Endothelial cell of umbilical vein (primary cell): ENCODE data around the gene TGDS. TPM values are rescaled to one million over a fixed set of nuclear protein-coding genes. Genes with fewer than 3 reads are reported as not detected.

Source experiments
- BruUV-seq: library from RNA; stranded (reverse); fragments of 400-500 nt; replicated peaks from 2 replicates; lab custom pipeline; 2021; lab: Mats Ljungman, UMichigan
- CTCF ChIA-PET: fragments of 300-600, 350-600 bp; sonication (Branson Sonifier 250); formaldehyde crosslinking; loops from one replicate; lab custom pipeline; 2021; ENCODE audit warnings: antibody characterized with exemption, inconsistent platforms; lab: Charles Lee
- POLR2A ChIA-PET: fragments of 300-600, 350-600 bp; sonication (Branson Sonifier 250); formaldehyde crosslinking; loops from one replicate; lab custom pipeline; 2021; ENCODE audit warnings: antibody characterized with exemption, inconsistent platforms; lab: Charles Lee
- DNase-seq: peaks from one replicate; pipeline ENCODE4 v3.0.0-alpha.2; 2011; ENCODE audit warnings: low read depth, low spot score
- FAIRE-seq: peaks from 2 replicates; lab custom pipeline; 2011; peaks lifted over from hg19 to GRCh38; lab: Jason Lieb, UNC
- H2AFZ ChIP-seq: 2 replicates; pipeline ENCODE4 v1.6.0; 2012; ENCODE audit warnings: low read depth, low read length, control low read depth, inconsistent platforms
- H3K27ac ChIP-seq: 2 replicates; pipeline ENCODE4 v1.5.1; 2011; ENCODE audit warnings: low read depth, mild to moderate bottlenecking, control low read depth, low read length, moderate library complexity; ENCODE audit not compliant: insufficient read depth
- H3K27me3 ChIP-seq, 2 experiments: 2 replicates each; pipeline versions ENCODE4 v1.6.0 to v1.6.1; 2011; ENCODE audit warnings: low read length in 2 of 2, mixed read lengths in 1 of 2; ENCODE audit not compliant: control insufficient read depth in 2 of 2, insufficient read depth in 2 of 2
- H3K36me3 ChIP-seq, 2 experiments: 2 replicates in 1 of 2; 3 replicates in 1 of 2; pipeline ENCODE4 v1.5.1; 2011; ENCODE audit warnings: low read length in 2 of 2, mild to moderate bottlenecking in 1 of 2, moderate library complexity in 1 of 2; ENCODE audit not compliant: control insufficient read depth in 2 of 2, insufficient read depth in 2 of 2; ENCODE audit errors: extremely low read depth in 1 of 2
- H3K4me1 ChIP-seq: 3 replicates; pipeline ENCODE4 v1.5.1; 2011; ENCODE audit warnings: mild to moderate bottlenecking, low read length; ENCODE audit not compliant: control insufficient read depth, insufficient read depth; ENCODE audit errors: extremely low read depth
- H3K4me2 ChIP-seq: 2 replicates; pipeline ENCODE4 v1.6.1; 2011; ENCODE audit warnings: low read length, control low read depth, mixed read lengths; ENCODE audit not compliant: insufficient read depth
- H3K4me3 ChIP-seq, 3 experiments: fragments of 200-600 bp in 1 of 3; sonication (generic), shearing (Covaris generic) in 1 of 3; replicated peaks in 1 of 3; 2 replicates each; pipeline ENCODE4 v1.5.1; 2011 to 2016; ENCODE audit warnings: control low read depth in 3 of 3, low read length in 3 of 3, mild to moderate bottlenecking in 2 of 3, inconsistent platforms in 1 of 3, low read depth in 1 of 3, moderate library complexity in 1 of 3; ENCODE audit not compliant: insufficient read depth in 1 of 3
- H3K79me2 ChIP-seq: 2 replicates; pipeline ENCODE4 v1.6.0; 2012; ENCODE audit warnings: low read length, inconsistent platforms; ENCODE audit not compliant: control insufficient read depth, insufficient read depth
- H3K9ac ChIP-seq: replicated peaks from 2 replicates; pipeline ENCODE3; 2011; ENCODE audit warnings: low read length, control low read depth; ENCODE audit not compliant: insufficient read depth; ENCODE audit errors: extremely low read depth
- H3K9me1 ChIP-seq: replicated peaks from 3 replicates; pipeline ENCODE4 v1.6.0; 2011; ENCODE audit warnings: mild to moderate bottlenecking, low read length; ENCODE audit not compliant: control insufficient read depth, insufficient read depth; ENCODE audit errors: extremely low read depth
- H3K9me3 ChIP-seq: replicated peaks from 2 replicates; pipeline ENCODE4 v1.5.1; 2012; ENCODE audit warnings: low read length, inconsistent platforms; ENCODE audit not compliant: control insufficient read depth, insufficient read depth
- H4K20me1 ChIP-seq: replicated peaks from 2 replicates; pipeline ENCODE3; 2011; ENCODE audit warnings: mild to moderate bottlenecking, low read length; ENCODE audit not compliant: control insufficient read depth, insufficient read depth; ENCODE audit errors: extremely low read depth
- EZH2 ChIP-seq: IDR thresholded peaks from 2 replicates; pipeline ENCODE4 v1.6.1; 2012; ENCODE audit warnings: borderline replicate concordance, low read depth, mild to moderate bottlenecking, moderate library complexity, low read length, inconsistent platforms; ENCODE audit not compliant: severe bottlenecking
- FOS ChIP-seq: IDR thresholded peaks from 2 replicates; pipeline ENCODE4 v1.6.1; 2011; ENCODE audit warnings: mild to moderate bottlenecking, low read length, moderate library complexity, borderline replicate concordance; ENCODE audit not compliant: insufficient read depth
- GATA2 ChIP-seq: IDR thresholded peaks from 2 replicates; pipeline ENCODE4 v1.7.0; 2011; ENCODE audit warnings: low read depth, mild to moderate bottlenecking, moderate library complexity, mixed read lengths, low read length; ENCODE audit not compliant: insufficient read length, insufficient read depth
- JUN ChIP-seq: IDR thresholded peaks from 2 replicates; pipeline ENCODE4 v1.6.1; 2011; ENCODE audit warnings: borderline replicate concordance, low read depth; ENCODE audit not compliant: insufficient read length, insufficient read depth
- MAX ChIP-seq: IDR thresholded peaks from 2 replicates; pipeline ENCODE4 v1.6.1; 2011; ENCODE audit not compliant: insufficient read depth, insufficient read length
- MYC ChIP-seq: IDR thresholded peaks from one replicate; pipeline ENCODE4 v1.6.1; 2011; ENCODE audit warnings: mild to moderate bottlenecking, low read depth, low read length
- POLR2A ChIP-seq: IDR thresholded peaks from 2 replicates; pipeline ENCODE4 v1.6.1; 2012; ENCODE audit warnings: low read depth, mild to moderate bottlenecking, control low read depth, low read length
- POLR2AphosphoS5 ChIP-seq: IDR thresholded peaks from 2 replicates; pipeline ENCODE4 v1.6.1; 2012; ENCODE audit warnings: low read depth, mild to moderate bottlenecking, control low read depth, low read length, moderate library complexity; ENCODE audit not compliant: insufficient read depth
- dilution Hi-C: fragments of 300-500 bp; cut with MboI; formaldehyde crosslinking; loops from one replicate; pipeline ENCODE4 v1.15.0; 2019; ENCODE audit warnings: low sequenced_read_pairs; ENCODE audit not compliant: extremely low pct_ligation_motif_present
- intact Hi-C: fragments of 100-400 bp; cut with micrococcal nuclease; formaldehyde crosslinking; loops from one replicate; pipeline ENCODE4 v1.10.0; 2022
- polyA plus RNA-seq, 4 experiments: library from polyadenylated mRNA; depleted of rRNA in 3 of 4; stranded (reverse) in 3 of 4; unstranded in 1 of 4; fragments of >200 nt; gene quantifications; 2 replicates each; pipeline versions ENCODE4 v1.2.1 to v1.2.3, GENCODE V29; 2011 to 2012; ENCODE audit warnings: missing spikeins in 1 of 4
- total RNA-seq: library from RNA; stranded (reverse); gene quantifications from 2 replicates; pipeline ENCODE4 v1.2.3, GENCODE V29; 2021

Gene TGDS
- total and polyA plus RNA-seq, 2 donors (not counting 3 experiments of a cell fraction or from before 2014, with no cell fraction given), result 7.3 to 9.3 TPM

DNA sequence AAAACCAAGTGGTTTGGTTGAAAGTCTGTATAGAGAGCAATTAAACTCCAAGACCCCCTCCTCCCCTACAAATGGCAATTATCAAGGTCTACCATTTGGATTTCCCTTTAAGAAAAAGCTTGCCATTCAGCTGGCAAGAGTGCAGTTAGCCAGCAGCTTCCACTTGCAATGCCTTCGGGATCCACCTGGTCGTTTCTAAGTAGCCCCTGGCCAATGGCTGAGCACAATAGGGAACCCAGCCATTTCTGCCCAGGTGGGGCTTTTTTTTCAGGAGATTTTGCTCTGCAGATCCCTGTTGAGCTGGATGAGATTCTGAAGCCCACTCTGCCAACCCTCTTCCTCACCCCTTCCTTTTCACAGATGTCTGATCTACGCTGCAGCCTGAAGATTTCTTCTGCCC, 26.3 kb downstream of the TGDS start:
- CTCF ChIA-PET, result interaction anchor here (1.6 kb wide), 1 partner anchor 51 kb away, joined by 4 read pairs; no protein-coding TSS in a partner anchor
- POLR2A ChIA-PET, result no interaction called here
- Histone ChIP-seq H2AFZ (no peak overlapping the region), H3K9me3 (no peaks in the 10 kb centered on the region), H3K4me1 (no peaks in the 10 kb centered on the region), H3K9ac (no peak overlapping the region), H3K36me3 (peaks cover 5 to 21% of the 10 kb centered on the region in 2 experiments), H3K9me1 (no peaks in the 10 kb centered on the region), H3K27ac (no peak overlapping the region), H3K4me3 (no peak overlapping the region), H4K20me1 (no peaks in the 10 kb centered on the region), H3K4me2 (no peak overlapping the region), H3K27me3 (no peaks in the 10 kb centered on the region), H3K79me2 (no peaks in the 10 kb centered on the region)
- BruUV-seq, result no TSS peak
- TF ChIP-seq MAX, result no peak
- no peak for TF ChIP-seq GATA2
- TF ChIP-seq MYC, result no peak
- TF ChIP-seq FOS, result no peak
- FAIRE-seq, result no peak
- no peak for DNase-seq
- dilution Hi-C loops (no loop called here), intact Hi-C loops (no loop called here)

DNA sequence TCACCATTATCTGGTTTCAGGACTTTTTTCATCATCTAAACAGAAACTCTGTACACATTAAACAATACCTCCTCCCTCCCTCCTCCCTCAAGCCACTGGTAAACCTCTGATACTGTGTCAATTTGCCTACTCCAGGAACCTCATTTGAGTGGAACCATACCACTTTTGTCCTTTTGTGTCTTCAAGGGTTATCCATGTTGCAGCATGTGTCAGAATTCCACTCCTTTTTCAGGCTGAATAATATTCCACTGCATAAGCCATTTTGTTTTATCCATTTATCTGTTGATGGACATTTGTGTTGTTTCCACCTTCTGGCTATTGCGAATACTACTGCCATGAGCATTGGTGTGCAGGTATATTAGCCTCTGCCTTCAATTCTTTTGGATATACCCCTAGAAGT, 27.5 kb downstream of the TGDS start:
- H3K9me1 ChIP-seq, result no peaks in the 10 kb centered on the region
- intact Hi-C loops, result no loop called here
- H4K20me1 ChIP-seq, result no peaks in the 10 kb centered on the region
- H3K36me3 ChIP-seq, result peaks cover 4 to 18% of the 10 kb centered on the region in 2 experiments
- FAIRE-seq (no peak), DNase-seq (no peak)
- dilution Hi-C loops, result no loop called here
- H3K9me3 ChIP-seq, result no peaks in the 10 kb centered on the region
- ChIA-PET POLR2A (no interaction called here), CTCF (no interaction called here)
- no peak overlapping the region for H3K27ac ChIP-seq
- no peak for TF ChIP-seq POLR2AphosphoS5
- TF ChIP-seq EZH2, result no peak
- no peak for TF ChIP-seq MAX
- no peak for TF ChIP-seq POLR2A
- no peak for TF ChIP-seq JUN
- BruUV-seq, result no TSS peak
- H3K4me2 ChIP-seq, result no peak overlapping the region
- H2AFZ ChIP-seq, result no peak overlapping the region
- H3K9ac ChIP-seq, result no peak overlapping the region
- H3K79me2 ChIP-seq, result no peaks in the 10 kb centered on the region
- H3K4me1 ChIP-seq, result no peaks in the 10 kb centered on the region
- no peaks in the 10 kb centered on the region for H3K27me3 ChIP-seq
- H3K4me3 ChIP-seq, result no peak overlapping the region
